T follicular helper cell (primary cell): ENCODE measurements around the gene HSPA12B.

ENCODE experiments used
- DNase-seq: peaks from one replicate; pipeline ENCODE4 v3.0.0-alpha.2; 2020; ENCODE audit warnings: low read depth

The HSPA12B gene

DNA sequence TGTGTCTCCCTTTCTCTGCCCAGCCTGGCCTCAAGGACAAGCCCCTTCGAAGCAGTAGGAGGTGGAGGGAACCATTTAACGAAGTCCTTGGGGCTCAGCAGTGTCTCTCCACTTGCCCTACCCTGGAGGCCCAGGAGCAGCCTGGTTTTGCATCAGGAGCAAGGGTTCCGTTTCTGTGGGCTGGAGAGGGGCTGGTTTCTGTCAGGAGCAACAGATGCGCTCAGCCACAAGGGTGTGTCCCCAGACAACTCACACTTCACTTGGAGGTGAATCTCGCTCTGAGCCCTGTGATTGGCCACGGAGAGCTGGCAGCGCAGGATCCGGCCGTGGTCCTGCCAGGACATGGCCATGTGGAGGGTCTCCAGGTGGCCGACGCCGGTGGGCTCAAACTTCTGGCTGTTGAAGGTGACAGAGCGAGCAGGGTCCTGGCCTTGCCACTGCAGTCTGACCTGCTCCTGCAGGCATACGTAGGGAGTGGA, 27.0 kb upstream of the HSPA12B start:
- DNase-seq, result no peak

GRCh38 chr20:3705970-3706739, 26.3 kb upstream of the HSPA12B start:
- DNase-seq, result no peak

DNA sequence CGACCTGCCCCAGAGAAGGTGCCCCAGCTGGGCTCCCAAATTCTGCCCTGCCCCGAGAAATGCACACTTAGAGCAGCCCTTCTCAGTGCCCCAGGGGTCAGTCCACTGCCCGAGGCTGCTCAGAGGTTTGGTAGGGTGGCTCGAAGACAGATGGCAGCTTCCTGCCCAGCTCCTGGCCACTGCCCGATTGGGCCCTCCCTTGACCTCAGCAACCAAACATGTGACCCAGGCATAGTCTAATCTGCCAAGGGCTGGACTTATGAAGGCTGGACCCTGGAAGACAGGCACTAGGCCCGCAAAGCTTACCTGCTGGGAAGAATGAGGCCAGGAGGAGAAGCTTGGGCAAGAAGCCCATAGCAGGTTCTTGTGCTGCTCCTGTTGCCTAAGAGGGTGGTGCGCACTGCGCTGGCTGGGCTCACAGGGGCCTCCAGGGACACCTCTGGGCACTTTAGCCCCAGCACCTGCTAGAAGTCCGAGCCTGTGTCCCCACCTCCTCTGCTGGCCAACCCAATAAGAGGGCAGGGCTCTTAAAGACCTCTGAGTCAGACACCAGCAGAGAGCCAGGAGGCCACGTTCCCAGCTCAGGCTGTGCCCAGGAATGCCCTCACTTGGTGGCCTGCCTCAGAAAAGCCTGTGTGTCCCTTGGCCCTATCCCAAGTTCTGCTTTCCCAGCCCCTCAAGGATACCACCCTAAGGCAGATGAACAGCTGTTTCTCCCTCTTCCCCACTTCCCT, 25.5 kb upstream of the HSPA12B start:
- no peak for DNase-seq

- DNase-seq, result no peak
Observed at GRCh38 chr20:3707508-3707899, 25.0 kb upstream of the HSPA12B start.

- no peak for DNase-seq
Observed at GRCh38 chr20:3710011-3710466, 22.4 kb upstream of the HSPA12B start.

- DNase-seq, result peak; percentile 55
Observed at GRCh38 chr20:3710703-3711483, 21.6 kb upstream of the HSPA12B start.

DNA sequence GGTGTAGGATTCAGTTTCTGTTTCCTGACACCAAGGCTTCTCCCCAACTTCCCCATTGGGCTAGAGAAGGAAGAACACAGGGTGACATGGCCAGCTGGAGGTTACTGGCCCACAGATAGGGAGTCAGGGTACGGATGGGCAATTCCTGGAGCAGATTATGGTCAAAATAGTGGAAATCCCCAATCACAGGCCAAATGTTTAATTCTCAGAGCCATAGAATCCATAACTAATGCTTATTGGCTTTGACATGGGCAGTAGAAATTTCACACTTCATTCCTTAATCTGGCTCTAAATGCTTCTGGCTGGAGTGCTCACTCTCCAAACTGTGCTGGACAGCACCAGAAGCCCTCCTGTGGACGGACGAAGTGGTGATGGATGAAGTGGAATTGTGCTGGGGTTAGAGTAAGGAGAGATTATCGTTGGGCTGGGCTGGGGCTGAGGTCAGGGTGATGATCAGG, 21.0 kb upstream of the HSPA12B start:
- DNase-seq, result no peak

DNA sequence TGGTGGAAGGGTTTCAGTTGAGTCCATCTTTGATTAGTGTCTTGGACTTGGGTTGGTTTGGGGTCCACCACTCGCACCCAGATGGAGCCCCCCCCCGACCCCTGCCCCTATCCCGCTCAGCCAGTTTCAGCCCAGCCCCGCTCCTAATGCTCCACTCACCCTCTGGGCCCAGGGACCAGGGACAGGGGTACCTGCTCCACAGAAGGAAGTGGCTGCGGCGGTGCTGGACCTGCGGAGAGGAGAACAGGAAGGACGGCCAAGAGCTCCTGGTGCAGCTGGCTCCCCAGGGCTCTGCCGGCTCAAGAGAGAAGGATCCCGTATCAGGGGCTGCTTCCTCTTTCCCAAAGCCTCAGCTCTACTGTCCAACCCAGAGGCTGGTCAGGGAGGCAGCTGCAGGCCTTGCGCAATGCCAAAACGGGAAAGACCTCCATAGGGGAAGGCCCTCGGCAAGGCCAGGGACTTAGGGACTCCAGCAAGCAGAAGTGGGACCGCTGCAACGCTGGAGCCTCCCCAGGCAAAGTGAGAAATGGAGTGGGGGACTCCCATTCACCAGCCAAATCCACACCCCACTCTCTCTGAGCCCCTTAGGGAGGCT, 20.1 kb upstream of the HSPA12B start, which contains the start of gene SIGLEC1:
SIGLEC1 (minus strand) TSS at position 322 of the 595 bp plus-strand sequence. CDS start 5,472 bp downstream, outside the sequence.
- no peak for DNase-seq

DNA sequence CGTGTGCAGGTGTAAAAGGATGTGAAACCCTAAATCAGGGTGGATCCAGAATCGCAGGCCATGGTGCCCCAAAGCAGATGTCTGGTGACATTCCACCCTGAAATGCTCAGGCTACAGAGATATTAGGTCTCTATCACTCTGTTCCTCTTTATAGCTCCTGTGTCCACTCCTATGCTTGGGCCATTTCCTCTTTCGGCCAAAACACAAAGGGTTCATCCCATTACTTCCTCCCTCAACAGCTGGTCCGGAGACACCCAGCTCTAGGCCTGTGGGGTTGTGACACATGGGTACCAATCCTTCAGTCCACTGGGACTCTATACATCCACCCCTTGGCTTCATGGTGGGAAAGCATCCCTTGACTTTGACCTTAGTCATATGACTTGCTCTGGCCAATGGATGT, 18.4 kb upstream of the HSPA12B start:
- no peak for DNase-seq

GRCh38 chr20:3716195-3716834, 16.2 kb upstream of the HSPA12B start:
- DNase-seq, result no peak

DNA sequence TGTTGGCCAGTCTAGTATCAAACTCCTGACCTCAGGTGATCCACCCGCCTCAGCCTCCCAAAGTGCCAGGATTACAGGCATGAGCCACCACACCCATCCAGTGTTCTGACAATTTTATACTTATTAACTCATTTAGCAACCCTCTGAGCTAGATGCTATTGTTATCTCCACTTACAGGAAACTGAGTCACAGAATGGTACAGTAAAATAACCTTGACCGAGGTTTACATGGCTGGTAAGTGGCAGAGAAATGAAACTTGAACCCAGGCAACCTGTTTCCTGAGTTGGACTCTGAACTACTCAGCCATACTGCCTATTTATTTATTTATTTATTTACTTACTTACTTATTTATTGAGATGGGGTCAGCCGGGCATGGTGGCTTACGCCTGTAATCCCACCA, 13.4 kb upstream of the HSPA12B start:
- DNase-seq, result no peak

DNA sequence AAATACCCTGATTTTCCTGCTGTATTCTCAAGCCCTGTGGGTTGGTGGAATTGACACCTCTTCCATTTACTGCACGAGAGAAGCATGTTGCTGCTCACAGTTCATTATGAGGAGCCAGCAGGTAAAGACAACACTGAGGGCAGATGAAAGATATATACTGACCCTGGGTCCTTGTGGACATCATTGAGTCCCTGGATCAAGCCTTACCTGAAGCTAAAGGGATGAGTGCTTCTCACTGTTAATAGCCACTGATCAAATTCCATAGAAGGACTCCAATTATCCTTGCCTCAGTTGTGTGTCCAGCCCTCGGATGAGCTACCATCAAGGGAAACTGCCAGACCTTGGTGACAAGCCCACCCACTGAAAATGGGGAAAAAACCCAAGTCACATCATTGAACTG, 12.4 kb upstream of the HSPA12B start:
- DNase-seq, result no peak

DNA sequence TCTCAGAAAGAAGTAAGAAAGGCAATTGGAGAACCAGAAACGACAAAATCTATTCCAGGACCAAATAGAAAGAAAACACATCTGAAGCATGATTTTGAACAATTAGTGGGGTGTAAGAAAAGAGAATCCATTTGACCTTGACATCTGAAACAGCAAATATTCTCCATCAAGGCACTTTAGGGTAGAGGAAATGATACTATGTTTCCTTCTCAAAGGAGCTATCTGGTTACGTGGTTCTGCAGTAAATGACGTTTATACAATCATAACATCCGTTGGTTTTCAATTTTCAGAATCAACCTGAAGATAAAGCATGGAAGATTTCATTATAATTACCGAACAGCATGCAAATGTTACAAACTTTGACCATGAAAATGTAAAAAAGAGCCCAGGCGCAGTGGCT, 11.9 kb upstream of the HSPA12B start:
- DNase-seq, result no peak

GRCh38 chr20:3721912-3722311, 10.6 kb upstream of the HSPA12B start:
- DNase-seq, result no peak

- no peak for DNase-seq
Observed at GRCh38 chr20:3723284-3723683, 9.2 kb upstream of the HSPA12B start.

DNA sequence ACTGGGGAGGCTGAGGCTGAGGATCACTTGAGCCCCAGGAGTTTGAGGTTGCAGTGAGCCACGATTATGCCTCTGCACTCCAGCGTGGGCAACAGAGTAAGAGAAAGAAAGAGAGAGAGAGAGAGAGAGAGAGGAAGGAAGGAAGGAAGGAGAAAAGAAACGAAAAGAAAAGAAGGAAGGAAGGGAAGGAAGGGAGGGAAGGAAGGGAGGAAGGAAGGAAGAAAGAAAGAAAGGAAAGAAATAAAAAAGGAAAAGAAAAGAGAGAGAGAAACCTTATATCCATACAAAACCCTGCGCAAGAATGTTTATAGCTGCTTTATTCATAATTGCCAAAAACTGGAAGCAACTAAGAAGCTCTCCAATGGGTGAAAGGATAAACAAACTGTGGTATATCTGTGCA, 8.1 kb upstream of the HSPA12B start:
- DNase-seq, result no peak

DNA sequence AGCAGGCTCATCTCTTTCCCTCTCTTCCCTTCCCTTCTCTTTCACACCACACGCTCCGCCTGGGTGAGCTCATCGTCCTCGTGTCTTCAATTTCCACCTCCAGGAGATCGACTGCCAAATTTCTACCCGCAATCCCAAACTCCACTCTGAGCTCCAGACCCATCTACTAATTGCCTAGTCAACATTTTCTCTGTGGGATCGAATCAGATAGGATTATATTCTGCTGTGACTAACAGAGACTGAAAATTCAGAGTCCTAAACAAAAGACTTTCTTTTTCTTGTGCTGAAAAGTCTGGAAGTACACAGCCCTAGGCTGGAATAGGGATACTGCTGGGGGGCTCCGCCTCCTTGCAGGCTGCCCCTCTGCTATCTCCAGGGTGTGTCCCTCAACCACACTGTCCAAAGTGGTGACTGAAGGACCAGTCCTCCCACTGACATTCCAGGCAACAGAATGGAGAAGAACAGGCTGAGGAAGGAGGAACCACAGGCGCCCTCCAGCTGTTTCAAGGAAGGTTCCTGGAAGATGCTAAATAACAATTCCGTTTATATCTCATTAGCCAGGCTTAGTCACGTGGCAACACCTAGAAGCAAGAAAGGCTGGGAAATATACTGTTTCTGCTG, 5.0 kb upstream of the HSPA12B start:
- no peak for DNase-seq

DNA sequence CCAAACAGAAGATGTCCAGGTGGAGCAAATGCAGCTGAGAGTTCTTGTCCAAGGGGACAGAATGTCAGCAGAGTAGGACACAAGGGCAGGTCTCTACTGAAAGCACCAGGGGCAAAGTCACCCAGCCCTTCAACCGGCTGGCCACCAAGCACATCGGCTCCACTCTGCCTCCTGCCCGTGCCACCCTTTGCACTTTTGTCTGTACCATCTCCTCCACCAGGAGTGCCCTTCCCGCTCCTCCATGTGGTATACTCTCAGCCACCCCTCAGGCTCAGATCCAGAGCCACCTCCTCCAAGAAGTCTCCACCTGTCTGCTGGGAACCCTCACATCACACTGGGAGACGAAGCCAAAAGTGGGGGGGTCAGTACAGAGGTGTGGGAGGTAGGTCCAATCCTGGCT, 4.1 kb upstream of the HSPA12B start:
- DNase-seq, result no peak

DNA sequence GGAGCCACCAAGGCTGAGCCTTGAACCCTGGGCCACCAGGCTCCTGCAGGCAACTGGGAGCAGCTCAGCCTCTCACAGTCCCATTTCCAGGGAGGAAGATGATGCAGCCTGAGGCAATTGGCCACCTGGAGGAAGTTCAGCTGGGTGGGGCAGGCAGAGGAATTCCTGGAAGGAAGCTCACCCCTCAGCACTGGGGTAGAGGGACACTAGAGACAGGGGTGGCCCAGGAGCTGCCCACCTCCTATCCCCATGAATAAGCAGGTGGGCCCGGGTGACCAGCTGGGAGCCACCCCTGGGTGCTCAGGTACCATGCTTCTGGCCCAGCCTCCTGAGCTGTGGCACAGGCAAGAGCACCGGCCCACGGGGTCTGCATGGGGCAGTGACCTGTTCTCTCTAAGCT, 3.6 kb upstream of the HSPA12B start:
- DNase-seq, result no peak

DNA sequence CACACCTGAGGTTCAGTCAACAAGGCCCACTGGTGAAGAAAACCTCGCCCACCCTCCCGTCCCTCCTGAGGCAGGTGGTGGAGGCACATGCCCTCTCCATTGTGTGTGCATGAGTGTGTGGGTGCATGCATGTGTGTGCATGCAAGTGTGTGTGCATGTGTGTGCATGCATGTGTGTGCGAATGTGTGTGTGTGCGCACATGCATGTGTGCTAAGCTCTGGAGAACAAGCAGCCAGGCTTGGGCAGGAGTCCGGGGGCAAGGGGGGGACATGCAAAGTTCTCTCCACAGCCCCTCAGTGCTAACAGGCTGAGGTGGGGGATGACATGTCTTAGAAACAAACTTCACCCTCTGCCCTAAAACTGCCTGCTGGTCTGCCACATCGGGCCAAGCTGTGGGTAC, 3.1 kb upstream of the HSPA12B start:
- no peak for DNase-seq
